Esophagus muscularis mucosa (tissue), 3 donors: ENCODE measurements around the gene B4GALT4.

Experiments used
- POLR2A ChIP-seq: fragments of 450-650 bp; IDR thresholded peaks from one replicate; pipeline ENCODE4 v1.6.1; 2017; ENCODE audit warnings: antibody characterized with exemption, moderate library complexity, mild to moderate bottlenecking, low read depth
- TF ChIP-seq, protein P1 (sequence below), 3 experiments: fragments of 200-600 bp in 2 of 3; fragments of 450-650 bp in 1 of 3; sonication (generic) in 2 of 3; IDR thresholded peaks; one replicate each; pipeline ENCODE4 v1.5.1; 2017 to 2019; ENCODE audit warnings: antibody characterized with exemption in 3 of 3, mild to moderate bottlenecking in 2 of 3, moderate library complexity in 1 of 3

DNA sequence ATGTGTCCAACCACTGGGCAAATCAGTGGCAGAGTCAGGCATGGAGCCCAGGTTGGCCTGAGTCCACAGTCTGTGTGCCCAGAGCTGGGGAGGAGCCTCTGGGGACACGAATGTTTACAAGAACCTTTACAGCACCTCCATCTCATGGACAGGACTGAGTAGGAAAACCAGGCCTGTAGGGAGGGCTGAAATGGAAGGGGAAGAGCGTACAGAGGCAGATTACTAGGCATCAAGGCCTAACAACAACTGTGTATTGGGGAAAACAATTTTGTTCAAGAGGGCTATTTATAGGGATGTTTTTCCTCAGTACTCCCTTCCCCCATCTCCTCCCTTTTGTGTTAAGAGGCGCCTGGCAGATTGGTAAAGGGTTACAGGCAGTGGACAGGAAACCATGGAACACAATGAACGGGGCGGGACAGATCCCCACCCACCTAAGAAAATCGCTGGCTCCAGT, 38.5 kb upstream of the B4GALT4 start:
- TF ChIP-seq, protein P1, sequence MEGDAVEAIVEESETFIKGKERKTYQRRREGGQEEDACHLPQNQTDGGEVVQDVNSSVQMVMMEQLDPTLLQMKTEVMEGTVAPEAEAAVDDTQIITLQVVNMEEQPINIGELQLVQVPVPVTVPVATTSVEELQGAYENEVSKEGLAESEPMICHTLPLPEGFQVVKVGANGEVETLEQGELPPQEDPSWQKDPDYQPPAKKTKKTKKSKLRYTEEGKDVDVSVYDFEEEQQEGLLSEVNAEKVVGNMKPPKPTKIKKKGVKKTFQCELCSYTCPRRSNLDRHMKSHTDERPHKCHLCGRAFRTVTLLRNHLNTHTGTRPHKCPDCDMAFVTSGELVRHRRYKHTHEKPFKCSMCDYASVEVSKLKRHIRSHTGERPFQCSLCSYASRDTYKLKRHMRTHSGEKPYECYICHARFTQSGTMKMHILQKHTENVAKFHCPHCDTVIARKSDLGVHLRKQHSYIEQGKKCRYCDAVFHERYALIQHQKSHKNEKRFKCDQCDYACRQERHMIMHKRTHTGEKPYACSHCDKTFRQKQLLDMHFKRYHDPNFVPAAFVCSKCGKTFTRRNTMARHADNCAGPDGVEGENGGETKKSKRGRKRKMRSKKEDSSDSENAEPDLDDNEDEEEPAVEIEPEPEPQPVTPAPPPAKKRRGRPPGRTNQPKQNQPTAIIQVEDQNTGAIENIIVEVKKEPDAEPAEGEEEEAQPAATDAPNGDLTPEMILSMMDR (IDR thresholded peaks at IDR 0.05) = no peak
- TF ChIP-seq POLR2A = no peak
